ENCODE results near the gene C2CD3.
A peak's percentile ranks its signal among the peaks of the same experiment; 100 is the strongest.

The C2CD3 gene, protein sequence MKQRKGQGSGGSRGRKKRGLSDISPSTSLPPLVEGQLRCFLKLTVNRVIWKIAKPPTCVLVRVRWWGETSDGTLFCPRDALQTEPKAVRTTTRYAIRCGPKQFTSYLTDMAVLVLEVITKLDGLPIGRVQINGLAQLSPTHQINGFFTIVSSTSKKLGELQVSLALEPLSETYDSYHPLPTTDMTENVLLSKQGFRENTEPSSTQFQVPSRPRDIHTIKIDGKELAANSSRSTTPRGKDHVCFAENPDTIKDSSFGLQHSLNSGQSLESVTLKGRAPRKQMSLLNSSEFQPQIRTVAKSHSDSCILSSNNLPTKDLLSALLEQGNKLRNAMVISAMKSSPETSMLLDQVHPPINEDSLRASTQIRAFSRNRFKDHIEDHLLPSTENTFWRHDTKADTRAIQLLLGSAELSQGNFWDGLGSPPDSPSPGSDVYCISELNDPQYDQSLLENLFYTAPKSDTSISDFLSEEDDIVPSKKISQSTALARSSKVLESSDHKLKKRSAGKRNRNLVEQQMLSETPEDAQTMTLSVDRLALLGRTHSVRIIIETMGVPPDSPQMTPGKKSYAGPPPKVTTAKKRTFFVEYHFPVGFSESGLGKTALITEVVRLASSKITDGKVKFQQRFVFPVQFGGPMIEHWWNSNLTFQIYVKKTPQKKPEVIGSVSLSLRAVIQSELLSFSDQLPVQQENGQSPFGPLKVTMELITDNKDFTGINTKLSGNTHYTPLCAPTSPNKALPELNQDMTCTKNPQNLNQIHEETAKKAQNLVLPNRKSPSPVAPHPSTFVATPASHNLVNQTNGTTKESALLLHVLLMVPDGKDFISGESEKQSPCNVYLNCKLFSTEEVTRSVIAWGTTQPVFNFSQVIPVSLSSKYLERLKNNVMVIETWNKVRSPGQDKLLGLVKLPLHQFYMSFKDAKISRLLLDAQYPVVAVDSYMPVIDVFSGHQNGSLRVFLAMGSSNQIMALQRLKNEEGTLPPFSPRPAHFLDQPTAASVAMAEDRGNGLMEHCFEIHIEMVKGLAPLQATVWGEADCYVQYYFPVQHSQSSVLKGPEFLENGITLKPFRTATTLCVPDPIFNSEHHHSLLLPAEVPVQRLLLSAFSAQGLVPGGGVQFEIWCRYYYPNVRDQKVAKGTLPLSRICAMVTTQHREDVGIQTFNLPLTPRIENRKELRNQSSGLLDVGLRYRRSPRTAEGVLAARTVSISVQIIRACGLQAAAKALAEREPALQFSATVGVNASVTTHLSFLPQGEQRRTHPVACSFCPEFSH (N-terminal part only)

DNA sequence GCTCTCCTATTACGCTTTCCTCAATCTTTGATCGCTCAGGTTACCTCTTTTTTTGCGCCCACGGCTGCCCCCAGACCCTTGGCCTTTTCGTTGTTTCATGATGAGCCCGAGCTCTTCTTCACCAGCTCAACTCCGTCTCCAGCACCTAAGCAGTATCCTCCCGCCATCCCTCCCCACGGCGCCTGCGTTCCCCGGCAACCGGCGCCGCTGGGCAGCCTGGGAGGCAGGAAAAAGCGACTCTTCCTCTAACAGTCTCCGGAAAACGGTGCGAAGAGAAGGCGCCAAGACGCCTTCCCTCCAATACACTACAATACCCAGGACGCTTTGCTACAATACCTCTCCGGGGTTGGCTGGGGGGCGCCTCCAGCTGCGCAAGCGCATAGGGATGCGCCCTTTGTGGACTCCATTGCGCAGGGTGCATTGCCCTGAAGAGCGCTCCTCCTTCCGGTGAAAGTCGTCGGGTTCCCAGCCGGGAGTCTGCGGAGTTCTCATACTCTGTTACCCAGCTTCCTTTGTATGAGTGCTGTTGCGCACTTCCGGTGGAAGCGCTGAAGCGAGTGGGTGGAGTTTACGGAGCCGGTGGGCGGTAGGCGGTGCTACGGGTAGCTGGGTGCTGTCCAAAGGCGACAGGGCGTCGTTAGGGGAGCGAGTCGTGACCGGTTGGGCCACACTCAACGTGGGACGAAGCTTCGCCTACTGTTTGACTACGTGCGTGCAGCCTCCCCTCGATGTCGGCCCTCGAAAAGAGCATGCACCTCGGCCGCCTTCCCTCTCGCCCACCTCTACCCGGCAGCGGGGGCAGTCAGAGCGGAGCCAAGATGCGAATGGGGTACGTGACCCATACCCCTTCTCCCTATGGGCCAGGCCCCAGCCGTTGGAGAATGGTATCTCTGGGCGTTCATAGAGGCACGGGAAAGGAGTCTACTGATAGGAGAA, at the start of gene C2CD3, which contains the start of gene PPME1:
TSS of gene C2CD3 (minus strand) at position 309 of the 936 bp plus-strand sequence. CDS start at position 99, 210 bp downstream.
TSS of gene PPME1 (plus strand) at position 596 of the 936 bp plus-strand sequence. CDS start at position 729, 133 bp downstream.
- DNase-seq: peak; percentile 97

DNA sequence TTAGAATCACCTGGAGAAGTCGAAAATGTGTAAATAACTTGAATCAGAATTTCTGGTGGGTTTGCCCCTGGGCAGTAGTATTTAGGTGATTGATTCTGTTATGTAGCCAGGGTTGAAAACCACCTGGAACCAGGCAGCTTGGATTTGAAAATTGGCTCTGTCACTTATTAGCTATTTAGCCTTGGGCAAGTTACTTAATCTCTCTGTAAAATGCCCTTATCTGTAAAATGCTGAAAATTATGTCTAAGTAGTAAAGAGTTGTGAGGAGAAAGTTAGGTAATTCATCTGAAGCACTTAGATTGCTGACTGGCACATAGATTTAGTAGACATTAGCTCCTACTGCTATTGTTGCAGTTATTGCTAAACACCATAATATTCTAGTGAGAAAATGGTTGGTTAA, 49.6 kb upstream of the C2CD3 start:
- no peak for DNase-seq

DNA sequence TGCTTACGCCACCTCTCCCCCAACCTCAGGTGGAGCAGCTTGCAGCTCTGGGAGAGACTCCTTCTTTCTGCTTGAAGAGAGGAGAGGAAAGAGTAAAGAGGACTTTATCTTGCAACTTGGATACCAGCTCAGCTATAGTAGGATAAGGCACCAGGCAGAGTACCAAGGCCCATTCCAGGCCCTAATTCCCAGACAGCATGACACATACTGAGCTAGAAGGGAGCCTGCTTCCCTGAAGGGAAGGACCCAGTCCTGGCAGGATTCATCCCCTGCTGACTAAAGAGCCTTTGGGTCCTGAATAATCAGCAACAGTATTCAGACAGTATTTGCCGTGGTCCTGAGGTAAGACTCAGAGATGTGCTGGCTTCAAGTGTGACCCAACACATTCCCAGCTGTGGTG, 41.7 kb upstream of the C2CD3 start:
- no peak for DNase-seq

DNA sequence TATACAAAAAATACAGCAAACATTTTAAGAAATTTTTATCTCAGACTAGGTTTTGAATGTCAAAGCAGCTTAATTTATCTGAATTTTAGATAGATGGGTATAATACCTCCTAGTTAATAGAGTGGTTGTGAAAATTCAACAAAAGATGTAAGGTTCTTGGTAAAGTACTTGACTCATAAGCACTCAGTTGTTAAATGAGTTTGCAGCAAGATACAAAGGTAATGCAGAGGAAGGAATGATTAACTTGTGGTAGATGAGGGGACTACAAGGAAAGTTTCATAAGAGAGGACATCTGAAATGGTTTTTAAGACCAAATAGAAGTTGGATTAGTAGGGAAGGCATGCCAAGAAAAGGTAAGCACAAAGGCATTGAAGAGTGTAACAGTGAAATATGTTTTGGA, 37.7 kb upstream of the C2CD3 start:
- no peak for DNase-seq

DNA sequence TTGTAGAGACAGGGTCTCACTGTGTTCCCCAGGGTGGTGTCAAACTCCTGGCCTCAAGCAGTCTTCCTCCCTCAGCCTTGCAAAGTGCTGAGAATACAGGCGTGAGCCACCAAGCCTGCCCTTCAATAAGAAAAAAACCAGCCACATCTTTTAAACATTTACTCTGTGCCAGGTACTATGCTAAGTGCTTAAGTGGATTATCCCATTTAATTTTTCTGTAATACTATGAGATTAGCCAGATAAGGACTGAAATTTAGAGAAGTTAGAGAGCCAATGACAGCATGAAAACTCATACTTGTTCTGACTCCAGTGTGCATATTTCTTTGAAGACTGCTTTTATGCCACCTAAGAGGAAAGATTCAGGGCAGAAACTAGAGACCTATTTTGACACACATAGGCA, 35.9 kb upstream of the C2CD3 start:
- DNase-seq: no peak

DNA sequence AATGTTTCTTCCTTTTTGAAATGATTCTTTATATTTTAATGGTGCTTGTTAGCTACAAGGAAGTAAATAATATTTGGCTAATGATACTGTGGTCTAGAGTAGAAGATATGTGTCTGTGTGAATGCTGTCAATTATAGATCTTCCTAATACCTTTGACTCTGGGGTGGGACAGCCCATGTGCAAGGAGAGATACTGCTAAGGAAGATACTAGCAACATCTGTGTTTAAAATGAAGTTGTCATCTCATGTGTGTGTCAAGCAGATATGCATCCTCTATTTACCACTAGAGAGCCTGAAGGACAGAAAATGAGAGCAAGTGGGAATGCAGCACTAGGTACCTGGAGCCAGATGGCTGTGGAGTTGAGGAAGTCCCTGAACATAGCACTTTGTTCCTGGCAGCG, 34.4 kb upstream of the C2CD3 start:
- no peak for DNase-seq

DNA sequence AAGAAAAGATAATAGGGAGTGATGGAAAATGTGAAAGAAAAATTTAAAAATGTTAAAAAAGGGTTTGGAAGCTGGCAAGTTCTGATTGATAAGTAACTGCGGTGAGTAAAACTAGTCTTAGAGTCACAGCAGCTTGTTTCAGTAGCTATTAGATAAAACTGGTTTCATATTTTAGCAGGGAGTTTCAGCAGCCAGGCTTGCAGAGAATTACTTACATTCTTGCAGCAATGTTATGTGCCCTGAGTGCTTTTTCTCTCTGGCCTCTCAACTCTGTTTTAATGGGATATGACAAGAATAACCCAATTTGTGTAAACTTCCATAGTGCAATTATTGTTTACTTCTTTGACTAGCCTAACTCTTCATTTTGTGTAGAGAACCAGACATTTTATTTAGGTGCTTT, 33.9 kb upstream of the C2CD3 start:
- DNase-seq: no peak

DNA sequence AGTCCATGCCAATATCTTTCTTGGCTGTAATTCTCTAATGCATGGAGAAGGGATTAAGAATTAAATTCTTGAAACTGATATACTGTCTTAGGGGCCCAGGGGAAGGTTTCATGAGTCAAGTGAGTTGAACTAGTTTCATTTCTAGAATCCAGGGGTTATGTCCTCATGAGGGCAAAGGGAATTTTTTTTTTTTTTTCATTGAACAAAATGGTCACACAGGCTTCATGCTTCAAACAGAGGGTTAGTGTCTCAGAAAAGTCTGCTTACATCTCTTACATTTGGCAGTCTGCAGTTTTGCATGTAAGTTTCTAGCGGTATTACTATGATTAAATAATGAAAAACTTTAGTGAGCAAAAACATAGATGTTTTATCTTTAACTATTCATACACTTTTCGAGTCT, 33.2 kb upstream of the C2CD3 start:
- DNase-seq: no peak

DNA sequence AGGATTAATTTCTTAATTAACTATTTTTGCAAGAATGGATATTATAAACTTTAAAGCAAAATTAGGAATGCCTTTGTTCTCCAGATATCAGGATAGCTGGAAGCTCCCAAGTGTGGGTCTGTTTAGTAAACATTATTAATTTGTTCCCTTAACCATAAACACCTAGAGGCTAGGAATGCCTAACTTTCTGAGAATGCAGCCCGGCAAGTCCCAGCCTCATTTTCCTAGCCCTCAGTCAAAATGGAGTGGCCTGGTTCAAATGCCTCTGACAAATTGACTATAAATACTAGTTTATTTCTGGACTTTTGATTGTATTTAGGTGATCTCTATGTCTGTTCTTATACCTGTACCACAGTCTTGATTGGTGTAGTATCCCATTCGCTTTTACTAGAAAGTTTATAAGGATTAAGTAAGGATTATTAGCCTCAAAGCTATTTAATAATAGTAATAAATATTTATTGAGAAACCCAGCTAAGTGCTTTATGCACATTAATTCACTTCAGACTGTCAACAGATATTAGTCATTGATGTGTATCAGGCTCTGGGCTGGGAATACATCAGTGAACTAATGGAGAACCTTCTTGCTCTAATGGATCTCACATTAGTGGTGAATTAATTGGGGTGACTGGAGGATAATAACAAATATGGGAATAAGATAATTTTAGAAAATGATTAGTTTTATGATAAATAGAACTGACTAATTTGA, 26.1 kb upstream of the C2CD3 start:
- no peak for DNase-seq

DNA sequence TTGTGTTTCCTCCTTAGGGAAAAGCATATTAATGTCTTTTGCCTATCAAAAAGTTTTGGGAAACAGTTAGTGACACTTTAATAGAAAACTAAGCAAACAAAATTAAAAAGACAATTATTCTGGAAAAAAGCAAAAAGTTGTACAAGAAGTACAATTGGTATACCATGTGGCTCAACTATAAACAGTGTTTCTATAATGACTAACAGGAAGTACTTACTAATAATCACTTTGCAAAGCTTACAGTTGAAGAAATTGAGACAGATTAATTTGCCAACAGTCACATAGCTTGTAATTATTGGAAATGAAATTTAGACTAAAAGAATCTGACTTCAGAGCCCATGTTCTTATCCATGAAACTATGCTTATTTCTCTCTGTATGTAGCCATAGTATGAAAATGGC, 25.0 kb upstream of the C2CD3 start:
- DNase-seq: no peak

DNA sequence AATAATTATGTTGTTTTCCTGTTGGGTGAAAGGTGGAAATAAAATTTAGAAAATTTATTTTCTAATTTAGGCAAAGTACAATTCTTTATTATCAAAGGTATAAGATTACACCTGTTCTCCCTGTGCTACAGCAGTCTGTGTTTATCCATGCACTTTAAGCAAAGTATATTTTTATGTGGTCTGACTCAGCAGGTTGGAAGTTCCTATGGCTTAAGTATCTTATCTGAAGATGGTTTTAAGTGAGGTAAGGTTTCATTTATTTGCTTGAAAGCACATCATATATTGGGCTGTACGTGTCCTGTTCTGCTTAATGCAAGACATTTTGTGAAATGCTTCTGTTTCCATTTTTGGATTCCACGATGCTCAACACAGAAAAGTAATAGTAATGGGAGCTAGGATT, 14.9 kb upstream of the C2CD3 start:
- DNase-seq: no peak

DNA sequence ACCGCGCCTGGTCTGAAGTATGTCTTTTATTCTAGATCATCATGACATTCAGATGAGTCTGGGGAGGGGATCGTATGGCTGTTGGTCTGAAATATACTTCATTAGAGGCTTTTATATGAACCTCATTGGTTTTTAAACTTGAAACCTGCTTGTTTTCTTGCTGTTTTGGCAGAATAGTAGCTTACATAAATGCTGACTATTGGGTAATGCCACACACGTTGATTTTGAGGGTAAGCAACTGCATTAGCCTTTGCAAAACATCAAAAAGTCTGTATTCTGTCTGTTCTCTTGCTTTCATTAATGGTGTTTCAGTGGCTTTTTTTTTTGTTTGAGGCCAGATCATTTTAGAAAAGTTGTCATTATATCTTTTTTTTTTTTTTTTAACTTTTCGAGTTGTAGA, 14.5 kb upstream of the C2CD3 start:
- DNase-seq: no peak

DNA sequence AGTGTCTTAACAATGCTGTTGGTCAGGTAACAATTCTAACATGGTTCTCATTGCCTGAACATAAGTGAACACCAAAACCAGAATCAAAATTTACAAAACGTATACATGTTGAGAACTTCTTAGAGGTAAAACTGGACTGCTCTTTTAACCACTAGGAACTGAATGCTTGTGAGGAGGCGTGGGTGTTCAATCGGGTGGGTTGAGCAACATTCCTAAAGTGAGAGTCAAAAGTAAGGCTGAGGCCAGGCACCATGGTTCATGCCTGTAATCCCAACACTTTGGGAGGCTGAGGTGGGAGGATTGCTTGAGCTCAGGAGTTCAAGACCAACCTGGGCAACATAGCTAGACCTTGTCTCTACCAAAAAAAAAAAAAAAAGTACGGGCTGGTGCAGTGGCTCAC, 11.8 kb upstream of the C2CD3 start:
- no peak for DNase-seq

DNA sequence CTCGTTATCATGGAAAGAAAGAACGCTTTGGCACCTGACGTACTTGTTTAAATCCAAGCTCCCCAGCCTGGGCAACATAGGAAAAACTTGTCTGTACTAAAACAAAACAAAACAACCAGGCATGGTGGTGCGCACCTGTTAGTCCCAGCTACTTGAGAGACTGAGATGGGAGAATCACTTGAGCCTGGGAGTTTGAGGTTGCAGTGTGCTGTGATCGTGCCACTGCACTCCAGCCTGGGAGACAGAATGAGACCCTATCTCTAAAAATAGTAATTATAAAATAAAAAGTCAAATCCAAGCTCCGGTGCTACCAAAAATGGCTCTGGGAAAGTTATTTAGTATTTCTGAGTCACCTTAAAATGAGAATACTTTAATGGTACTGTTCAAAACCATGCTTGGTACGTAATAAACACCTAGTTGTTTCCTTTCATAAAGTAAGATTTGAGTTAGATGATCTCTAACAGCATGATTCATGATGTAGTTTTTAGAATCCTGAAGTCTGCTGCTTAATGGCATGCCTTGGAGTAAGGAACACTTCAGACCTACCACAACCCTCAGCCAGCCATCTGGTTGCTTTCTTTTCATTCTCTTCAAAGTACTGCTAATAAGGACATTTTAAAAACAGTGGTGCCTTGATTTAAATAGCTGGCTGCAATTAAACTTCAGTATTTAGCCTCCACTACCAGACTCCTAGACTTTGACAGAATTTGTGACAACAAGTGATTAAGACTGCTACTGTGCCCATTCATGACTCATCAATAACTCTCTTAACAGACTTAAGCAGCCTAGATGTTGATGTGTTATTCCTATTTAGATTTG, 8.6 kb upstream of the C2CD3 start:
- DNase-seq: no peak

DNA sequence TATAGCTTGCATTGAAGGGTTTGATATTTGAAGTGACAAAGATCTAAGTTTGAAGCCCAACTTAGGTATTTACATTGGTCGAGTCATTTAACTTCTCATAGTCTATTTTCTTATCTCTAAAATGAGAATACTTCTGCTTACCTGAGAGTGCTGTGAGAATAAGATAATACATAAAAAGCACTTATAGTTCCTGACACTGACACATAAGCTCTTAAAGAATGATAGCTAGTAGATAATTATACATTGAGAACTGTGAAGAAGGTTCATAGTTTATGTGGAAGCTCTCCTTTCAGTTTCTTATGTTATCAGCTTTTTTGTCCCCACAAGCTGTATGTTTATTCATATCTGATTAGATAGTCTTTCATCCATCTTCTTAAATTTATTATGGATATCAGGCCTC, 5.1 kb upstream of the C2CD3 start:
- no peak for DNase-seq

DNA sequence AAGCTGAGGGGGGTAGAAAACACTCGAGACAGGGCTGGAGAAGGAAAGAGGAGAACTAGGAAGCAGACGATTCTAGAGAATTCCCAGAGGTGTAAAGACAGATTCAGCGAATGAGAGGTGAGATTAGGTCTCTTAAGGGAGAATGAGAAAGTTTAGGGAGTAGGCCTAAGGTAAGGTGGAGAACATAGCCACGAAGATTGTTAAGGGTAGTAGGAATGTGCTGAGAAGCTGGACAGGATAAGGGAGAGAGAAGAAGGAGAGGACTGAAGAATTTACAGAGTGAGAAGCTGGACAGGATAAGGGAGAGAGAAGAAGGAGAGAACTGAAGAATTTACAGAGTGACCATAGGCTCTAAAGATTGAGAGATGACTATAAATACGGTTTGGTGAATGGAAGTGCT, 1.2 kb upstream of the C2CD3 start:
- no peak for DNase-seq

DNA sequence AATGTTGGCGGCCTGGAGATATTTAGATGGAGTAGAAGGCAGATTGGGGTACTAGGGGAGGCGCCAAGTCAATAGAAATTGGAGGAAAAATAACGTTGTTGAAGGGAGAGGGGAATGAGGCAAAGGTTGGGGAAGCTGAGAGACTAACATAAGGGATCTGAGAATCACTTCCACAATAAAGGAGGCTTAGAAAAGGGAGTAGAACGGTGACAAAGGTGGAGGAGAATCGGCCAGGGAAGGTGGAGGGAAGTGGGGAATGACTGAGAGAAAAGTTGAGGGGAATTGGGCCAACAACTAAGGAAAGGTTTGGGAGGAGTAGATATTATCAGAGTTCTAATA, 797 bp upstream of the C2CD3 start:
- DNase-seq: no peak

DNA sequence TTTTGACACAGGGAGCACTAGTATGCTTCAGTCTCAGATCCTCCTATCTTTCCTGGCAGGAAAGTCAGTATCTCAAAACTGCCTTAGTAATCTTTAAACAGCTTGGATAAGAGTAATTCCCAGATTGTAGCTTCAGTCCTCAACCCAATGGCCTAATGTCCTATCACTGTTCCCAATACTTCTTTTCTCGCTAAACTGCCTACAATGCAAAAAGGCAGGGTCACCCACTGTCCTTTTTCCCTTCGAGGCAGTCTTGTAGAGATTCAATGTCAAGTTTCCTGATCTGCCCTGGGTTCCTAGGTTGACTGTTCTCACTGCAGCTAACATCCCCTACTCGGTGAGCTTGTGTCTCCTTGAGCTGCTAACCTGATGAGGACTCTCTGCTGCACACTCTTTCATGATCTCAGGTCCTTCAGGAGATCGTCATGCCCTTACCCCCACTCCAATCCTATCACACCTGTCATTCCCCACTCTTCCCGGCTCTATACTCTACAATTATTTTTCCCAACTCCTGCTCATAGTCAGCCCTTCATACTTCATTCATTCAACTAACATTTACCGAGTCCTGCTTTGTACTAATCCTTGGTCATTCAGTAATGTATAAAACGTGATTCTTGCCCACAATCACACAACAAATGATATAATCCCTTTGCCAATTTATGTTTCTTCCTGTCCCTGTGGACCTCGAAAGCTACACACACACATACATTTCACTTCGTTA, 904 bp downstream of the C2CD3 start:
- no peak for DNase-seq

DNA sequence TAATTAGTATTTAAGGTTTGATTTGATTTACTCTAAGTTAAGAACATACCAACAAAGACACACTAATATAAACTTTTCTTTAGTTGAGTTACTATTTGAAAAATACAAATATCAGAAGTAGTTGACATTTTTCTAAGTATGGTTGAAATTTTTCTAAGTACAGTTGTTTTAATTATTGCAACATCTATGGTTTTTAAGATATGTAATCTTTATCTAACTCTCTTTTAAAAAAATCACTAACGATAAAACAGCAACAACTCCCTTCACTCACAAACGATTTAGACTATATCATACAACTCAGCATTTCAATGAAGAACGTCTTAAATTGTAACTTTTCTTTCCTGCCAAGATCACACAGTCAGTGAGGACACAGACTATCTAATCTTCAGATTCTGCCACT, 2.0 kb downstream of the C2CD3 start:
- DNase-seq: no peak
